GM23338 (cell line): ENCODE data around the gene EPS8L1. TPM values are rescaled to one million over a fixed set of nuclear protein-coding genes. Genes with fewer than 3 reads are reported as not detected.

Experiments used
- ATAC-seq: fragments of 200-7000 bp; cut with Tn5 transposase; 3 replicates; pipeline ENCODE4 v1.9.1; 2020
- DNase-seq: peaks from one replicate; pipeline ENCODE4 v3.0.0-alpha.2; 2015; ENCODE audit warnings: low spot score
- H2AFZ ChIP-seq: fragments of 200-600 bp; sonication (generic); 2 replicates; pipeline ENCODE4 v1.8.0; 2016; ENCODE audit warnings: antibody characterized with exemption, mild to moderate bottlenecking, moderate library complexity
- H3F3A ChIP-seq: fragments of 200-600 bp; sonication (generic); replicated peaks from 2 replicates; pipeline ENCODE4 v1.8.0; 2017; ENCODE audit warnings: antibody characterized with exemption, mixed run types, low read depth
- H3K27ac ChIP-seq: fragments of 200-600 bp; sonication (generic); 2 replicates; pipeline ENCODE4 v1.6.1; 2016; ENCODE audit warnings: low read depth
- H3K27me3 ChIP-seq: fragments of 200-600 bp; sonication (generic); 2 replicates; pipeline ENCODE4 v1.8.0; 2016; ENCODE audit warnings: mild to moderate bottlenecking, mixed run types, moderate library complexity; ENCODE audit not compliant: insufficient read depth
- H3K36me3 ChIP-seq: fragments of 200-600 bp; sonication (generic); 2 replicates; pipeline ENCODE4 v1.8.0; 2016; ENCODE audit warnings: mild to moderate bottlenecking; ENCODE audit not compliant: insufficient read depth
- H3K4me1 ChIP-seq: fragments of 200-600 bp; sonication (generic); 2 replicates; pipeline ENCODE4 v1.8.0; 2016; ENCODE audit warnings: mild to moderate bottlenecking, moderate library complexity; ENCODE audit not compliant: insufficient read depth
- H3K4me2 ChIP-seq: fragments of 200-600 bp; sonication (generic); 2 replicates; pipeline ENCODE4 v1.7.1; 2017; ENCODE audit warnings: mixed run types
- H3K4me3 ChIP-seq: fragments of 200-600 bp; sonication (generic); 2 replicates; pipeline ENCODE4 v1.6.1; 2016; ENCODE audit warnings: mixed run types
- H3K79me2 ChIP-seq: fragments of 200-600 bp; sonication (generic); replicated peaks from 2 replicates; pipeline ENCODE4 v1.8.0; 2017; ENCODE audit warnings: mild to moderate bottlenecking; ENCODE audit not compliant: insufficient read depth
- H3K9me2 ChIP-seq: fragments of 200-600 bp; sonication (generic); 2 replicates; pipeline ENCODE4 v1.8.0; 2017; ENCODE audit not compliant: insufficient read depth
- H4K20me1 ChIP-seq: fragments of 200-600 bp; sonication (generic); replicated peaks from 2 replicates; pipeline ENCODE4 v1.8.0; 2017; ENCODE audit warnings: mild to moderate bottlenecking; ENCODE audit not compliant: insufficient read depth
- H3K27ac Mint-ChIP-seq: 2 replicates; pipeline ENCODE4 v1.8.0; 2020; ENCODE audit warnings: inconsistent platforms, mild to moderate bottlenecking, moderate library complexity, mixed read lengths
- H3K27me3 Mint-ChIP-seq: 3 replicates; pipeline ENCODE4 v1.8.0; 2022; ENCODE audit warnings: low read depth, mild to moderate bottlenecking, moderate library complexity, mixed read lengths, inconsistent platforms; ENCODE audit not compliant: insufficient read depth, poor library complexity
- H3K36me3 Mint-ChIP-seq: 3 replicates; pipeline ENCODE4 v1.8.0; 2021; ENCODE audit warnings: low read depth, mild to moderate bottlenecking, inconsistent platforms, moderate library complexity, mixed read lengths
- H3K4me1 Mint-ChIP-seq: 3 replicates; pipeline ENCODE4 v1.8.0; 2020; ENCODE audit warnings: mild to moderate bottlenecking, inconsistent platforms, mixed read lengths
- H3K4me3 Mint-ChIP-seq: 3 replicates; pipeline ENCODE4 v1.8.0; 2021; ENCODE audit warnings: moderate library complexity, mild to moderate bottlenecking, inconsistent platforms, mixed read lengths
- H3K9me3 Mint-ChIP-seq: 3 replicates; pipeline ENCODE4 v1.8.0; 2020; ENCODE audit warnings: moderate library complexity, mild to moderate bottlenecking, inconsistent platforms, mixed read lengths
- EZH2 ChIP-seq: fragments of 200-600 bp; sonication (generic); IDR thresholded peaks from one replicate; pipeline ENCODE4 v1.8.0; 2017; ENCODE audit warnings: antibody characterized with exemption, mild to moderate bottlenecking, low read depth; ENCODE audit not compliant: unreplicated experiment
- POLR2AphosphoS5 ChIP-seq: IDR thresholded peaks from 2 replicates; pipeline ENCODE4 v1.6.1; 2016; ENCODE audit warnings: antibody characterized with exemption, low read depth
- polyA plus RNA-seq: library from polyadenylated mRNA; unstranded; fragments of >200 nt; fragmentation: Nextera tagmentation; extraction: Ambion mirVana; gene quantifications from 2 replicates; pipeline ENCODE4 v1.2.1, GENCODE V29; 2016
- total RNA-seq: library from RNA; depleted of rRNA; stranded (reverse); fragments of >200 nt; shearing (Covaris generic); gene quantifications from 2 replicates; pipeline ENCODE4 v1.2.3, GENCODE V29; 2014
- TF ChIP-seq, protein P1 (sequence below), 2 experiments: fragments of 200-600 bp in 1 of 2; sonication (generic) in 1 of 2; conservative IDR thresholded peaks; 2 replicates each; pipeline versions ENCODE4 v1.5.1 to v1.6.1; 2016 to 2017; ENCODE audit warnings: antibody characterized with exemption in 2 of 2, low read depth in 2 of 2, mild to moderate bottlenecking in 2 of 2, moderate library complexity in 1 of 2
- TF ChIP-seq, protein P2 (sequence below): IDR thresholded peaks from one replicate; pipeline ENCODE4 v1.6.1; 2018; ENCODE audit warnings: antibody characterized with exemption; ENCODE audit not compliant: unreplicated experiment
- TF ChIP-seq, protein P3 (sequence below): IDR thresholded peaks from 2 replicates; pipeline ENCODE4 v1.6.1; 2016; ENCODE audit warnings: antibody characterized with exemption
- TF ChIP-seq, protein P4 (sequence below): fragments of 250-450 bp; sonication (Bioruptor Pico); IDR thresholded peaks from 2 replicates; pipeline ENCODE4 v1.5.0; 2020; ENCODE audit warnings: mild to moderate bottlenecking, moderate library complexity

Gene EPS8L1
- total and polyA plus RNA-seq, 2 experiments from 2014 or later: 47.5 to 51.2 TPM

DNA sequence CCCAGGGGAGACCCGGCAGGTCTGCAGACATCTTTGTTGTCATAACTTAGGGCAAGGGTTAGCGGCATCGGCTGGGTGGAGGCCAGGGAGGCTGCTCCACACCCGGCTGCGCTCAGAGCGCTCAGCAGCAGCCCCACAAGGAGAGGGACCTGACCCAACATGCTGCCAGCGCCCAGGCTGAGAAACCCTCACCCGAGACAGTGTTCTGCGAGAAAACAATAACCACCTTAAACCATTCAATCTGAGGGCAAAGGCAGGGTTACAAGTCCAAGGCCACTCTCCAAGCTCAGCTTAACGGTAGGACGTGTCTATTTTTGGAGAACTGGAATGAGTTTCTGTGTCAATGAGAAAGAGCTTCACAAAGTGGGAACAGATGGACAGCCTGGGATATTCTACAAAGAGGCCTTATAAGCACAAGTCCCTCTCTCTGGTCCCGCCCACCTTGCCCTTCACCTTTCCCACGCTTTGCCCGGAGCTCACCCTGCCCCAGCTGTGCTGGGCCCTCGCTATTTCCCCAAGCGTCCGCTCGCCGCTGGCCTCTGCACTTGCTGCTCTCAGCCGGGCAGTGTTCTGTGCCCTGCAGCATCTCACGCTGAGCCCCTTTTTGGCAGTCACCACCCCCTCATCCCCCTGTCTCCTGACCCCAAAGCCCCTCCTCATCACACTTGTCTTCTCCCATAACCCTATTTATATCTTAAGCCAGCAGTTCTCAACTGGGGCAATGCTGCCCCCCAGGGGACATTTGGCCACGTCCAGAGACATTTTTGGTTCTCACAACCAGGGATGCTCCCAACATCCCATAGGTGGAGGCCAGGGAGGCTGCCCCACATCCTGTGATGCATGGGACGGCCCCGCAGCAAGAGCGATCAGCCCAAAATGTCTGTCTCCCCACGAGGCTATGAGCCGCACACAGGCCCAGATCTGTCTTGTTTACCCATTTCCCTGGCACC is 24.2 kb downstream of the EPS8L1 start:
- Histone ChIP-seq H3K27me3 (no peaks in the 10 kb centered on the region), H4K20me1 (peaks cover 4% of the 10 kb centered on the region; the same call in 1 of the 2 replicates), H3K4me1 (peaks cover 7% of the 10 kb centered on the region), H3K36me3 (peaks cover 4% of the 10 kb centered on the region), H3K9me2 (no peaks in the 10 kb centered on the region), H3K4me3 (no peak overlapping the region), H3F3A (peaks cover under 1% of the 10 kb centered on the region; the same call in 1 of the 2 replicates), H3K4me2 (no peak overlapping the region), H3K79me2 (no peaks in the 10 kb centered on the region), H3K27ac (0 out of 2 replicates have a peak overlapping the region, but pooled peaks have one; percentile 55), H2AFZ (no peak overlapping the region)
- Mint-ChIP-seq H3K27ac (no peak overlapping the region), H3K4me3 (no peak overlapping the region), H3K27me3 (peaks cover 12% of the 10 kb centered on the region), H3K9me3 (no peaks in the 10 kb centered on the region; the same call in 2 of the 3 replicates), H3K36me3 (peaks cover 16% of the 10 kb centered on the region), H3K4me1 (peaks cover 15% of the 10 kb centered on the region)
- ATAC-seq: peak; percentile 49
- TF ChIP-seq, protein P1, sequence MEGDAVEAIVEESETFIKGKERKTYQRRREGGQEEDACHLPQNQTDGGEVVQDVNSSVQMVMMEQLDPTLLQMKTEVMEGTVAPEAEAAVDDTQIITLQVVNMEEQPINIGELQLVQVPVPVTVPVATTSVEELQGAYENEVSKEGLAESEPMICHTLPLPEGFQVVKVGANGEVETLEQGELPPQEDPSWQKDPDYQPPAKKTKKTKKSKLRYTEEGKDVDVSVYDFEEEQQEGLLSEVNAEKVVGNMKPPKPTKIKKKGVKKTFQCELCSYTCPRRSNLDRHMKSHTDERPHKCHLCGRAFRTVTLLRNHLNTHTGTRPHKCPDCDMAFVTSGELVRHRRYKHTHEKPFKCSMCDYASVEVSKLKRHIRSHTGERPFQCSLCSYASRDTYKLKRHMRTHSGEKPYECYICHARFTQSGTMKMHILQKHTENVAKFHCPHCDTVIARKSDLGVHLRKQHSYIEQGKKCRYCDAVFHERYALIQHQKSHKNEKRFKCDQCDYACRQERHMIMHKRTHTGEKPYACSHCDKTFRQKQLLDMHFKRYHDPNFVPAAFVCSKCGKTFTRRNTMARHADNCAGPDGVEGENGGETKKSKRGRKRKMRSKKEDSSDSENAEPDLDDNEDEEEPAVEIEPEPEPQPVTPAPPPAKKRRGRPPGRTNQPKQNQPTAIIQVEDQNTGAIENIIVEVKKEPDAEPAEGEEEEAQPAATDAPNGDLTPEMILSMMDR (conservative IDR thresholded peaks at IDR 0.05; ENCODE audit: low read depth in 2 of 2): peak; percentile 69 to 70
- TF ChIP-seq, protein P2, sequence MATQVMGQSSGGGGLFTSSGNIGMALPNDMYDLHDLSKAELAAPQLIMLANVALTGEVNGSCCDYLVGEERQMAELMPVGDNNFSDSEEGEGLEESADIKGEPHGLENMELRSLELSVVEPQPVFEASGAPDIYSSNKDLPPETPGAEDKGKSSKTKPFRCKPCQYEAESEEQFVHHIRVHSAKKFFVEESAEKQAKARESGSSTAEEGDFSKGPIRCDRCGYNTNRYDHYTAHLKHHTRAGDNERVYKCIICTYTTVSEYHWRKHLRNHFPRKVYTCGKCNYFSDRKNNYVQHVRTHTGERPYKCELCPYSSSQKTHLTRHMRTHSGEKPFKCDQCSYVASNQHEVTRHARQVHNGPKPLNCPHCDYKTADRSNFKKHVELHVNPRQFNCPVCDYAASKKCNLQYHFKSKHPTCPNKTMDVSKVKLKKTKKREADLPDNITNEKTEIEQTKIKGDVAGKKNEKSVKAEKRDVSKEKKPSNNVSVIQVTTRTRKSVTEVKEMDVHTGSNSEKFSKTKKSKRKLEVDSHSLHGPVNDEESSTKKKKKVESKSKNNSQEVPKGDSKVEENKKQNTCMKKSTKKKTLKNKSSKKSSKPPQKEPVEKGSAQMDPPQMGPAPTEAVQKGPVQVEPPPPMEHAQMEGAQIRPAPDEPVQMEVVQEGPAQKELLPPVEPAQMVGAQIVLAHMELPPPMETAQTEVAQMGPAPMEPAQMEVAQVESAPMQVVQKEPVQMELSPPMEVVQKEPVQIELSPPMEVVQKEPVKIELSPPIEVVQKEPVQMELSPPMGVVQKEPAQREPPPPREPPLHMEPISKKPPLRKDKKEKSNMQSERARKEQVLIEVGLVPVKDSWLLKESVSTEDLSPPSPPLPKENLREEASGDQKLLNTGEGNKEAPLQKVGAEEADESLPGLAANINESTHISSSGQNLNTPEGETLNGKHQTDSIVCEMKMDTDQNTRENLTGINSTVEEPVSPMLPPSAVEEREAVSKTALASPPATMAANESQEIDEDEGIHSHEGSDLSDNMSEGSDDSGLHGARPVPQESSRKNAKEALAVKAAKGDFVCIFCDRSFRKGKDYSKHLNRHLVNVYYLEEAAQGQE: no peak
- TF ChIP-seq POLR2AphosphoS5: no peak
- TF ChIP-seq, protein P3, sequence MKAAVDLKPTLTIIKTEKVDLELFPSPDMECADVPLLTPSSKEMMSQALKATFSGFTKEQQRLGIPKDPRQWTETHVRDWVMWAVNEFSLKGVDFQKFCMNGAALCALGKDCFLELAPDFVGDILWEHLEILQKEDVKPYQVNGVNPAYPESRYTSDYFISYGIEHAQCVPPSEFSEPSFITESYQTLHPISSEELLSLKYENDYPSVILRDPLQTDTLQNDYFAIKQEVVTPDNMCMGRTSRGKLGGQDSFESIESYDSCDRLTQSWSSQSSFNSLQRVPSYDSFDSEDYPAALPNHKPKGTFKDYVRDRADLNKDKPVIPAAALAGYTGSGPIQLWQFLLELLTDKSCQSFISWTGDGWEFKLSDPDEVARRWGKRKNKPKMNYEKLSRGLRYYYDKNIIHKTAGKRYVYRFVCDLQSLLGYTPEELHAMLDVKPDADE: 0 out of 2 replicates have a peak, but pooled peaks have one; percentile 19
- TF ChIP-seq EZH2: no peak
- TF ChIP-seq, protein P4, sequence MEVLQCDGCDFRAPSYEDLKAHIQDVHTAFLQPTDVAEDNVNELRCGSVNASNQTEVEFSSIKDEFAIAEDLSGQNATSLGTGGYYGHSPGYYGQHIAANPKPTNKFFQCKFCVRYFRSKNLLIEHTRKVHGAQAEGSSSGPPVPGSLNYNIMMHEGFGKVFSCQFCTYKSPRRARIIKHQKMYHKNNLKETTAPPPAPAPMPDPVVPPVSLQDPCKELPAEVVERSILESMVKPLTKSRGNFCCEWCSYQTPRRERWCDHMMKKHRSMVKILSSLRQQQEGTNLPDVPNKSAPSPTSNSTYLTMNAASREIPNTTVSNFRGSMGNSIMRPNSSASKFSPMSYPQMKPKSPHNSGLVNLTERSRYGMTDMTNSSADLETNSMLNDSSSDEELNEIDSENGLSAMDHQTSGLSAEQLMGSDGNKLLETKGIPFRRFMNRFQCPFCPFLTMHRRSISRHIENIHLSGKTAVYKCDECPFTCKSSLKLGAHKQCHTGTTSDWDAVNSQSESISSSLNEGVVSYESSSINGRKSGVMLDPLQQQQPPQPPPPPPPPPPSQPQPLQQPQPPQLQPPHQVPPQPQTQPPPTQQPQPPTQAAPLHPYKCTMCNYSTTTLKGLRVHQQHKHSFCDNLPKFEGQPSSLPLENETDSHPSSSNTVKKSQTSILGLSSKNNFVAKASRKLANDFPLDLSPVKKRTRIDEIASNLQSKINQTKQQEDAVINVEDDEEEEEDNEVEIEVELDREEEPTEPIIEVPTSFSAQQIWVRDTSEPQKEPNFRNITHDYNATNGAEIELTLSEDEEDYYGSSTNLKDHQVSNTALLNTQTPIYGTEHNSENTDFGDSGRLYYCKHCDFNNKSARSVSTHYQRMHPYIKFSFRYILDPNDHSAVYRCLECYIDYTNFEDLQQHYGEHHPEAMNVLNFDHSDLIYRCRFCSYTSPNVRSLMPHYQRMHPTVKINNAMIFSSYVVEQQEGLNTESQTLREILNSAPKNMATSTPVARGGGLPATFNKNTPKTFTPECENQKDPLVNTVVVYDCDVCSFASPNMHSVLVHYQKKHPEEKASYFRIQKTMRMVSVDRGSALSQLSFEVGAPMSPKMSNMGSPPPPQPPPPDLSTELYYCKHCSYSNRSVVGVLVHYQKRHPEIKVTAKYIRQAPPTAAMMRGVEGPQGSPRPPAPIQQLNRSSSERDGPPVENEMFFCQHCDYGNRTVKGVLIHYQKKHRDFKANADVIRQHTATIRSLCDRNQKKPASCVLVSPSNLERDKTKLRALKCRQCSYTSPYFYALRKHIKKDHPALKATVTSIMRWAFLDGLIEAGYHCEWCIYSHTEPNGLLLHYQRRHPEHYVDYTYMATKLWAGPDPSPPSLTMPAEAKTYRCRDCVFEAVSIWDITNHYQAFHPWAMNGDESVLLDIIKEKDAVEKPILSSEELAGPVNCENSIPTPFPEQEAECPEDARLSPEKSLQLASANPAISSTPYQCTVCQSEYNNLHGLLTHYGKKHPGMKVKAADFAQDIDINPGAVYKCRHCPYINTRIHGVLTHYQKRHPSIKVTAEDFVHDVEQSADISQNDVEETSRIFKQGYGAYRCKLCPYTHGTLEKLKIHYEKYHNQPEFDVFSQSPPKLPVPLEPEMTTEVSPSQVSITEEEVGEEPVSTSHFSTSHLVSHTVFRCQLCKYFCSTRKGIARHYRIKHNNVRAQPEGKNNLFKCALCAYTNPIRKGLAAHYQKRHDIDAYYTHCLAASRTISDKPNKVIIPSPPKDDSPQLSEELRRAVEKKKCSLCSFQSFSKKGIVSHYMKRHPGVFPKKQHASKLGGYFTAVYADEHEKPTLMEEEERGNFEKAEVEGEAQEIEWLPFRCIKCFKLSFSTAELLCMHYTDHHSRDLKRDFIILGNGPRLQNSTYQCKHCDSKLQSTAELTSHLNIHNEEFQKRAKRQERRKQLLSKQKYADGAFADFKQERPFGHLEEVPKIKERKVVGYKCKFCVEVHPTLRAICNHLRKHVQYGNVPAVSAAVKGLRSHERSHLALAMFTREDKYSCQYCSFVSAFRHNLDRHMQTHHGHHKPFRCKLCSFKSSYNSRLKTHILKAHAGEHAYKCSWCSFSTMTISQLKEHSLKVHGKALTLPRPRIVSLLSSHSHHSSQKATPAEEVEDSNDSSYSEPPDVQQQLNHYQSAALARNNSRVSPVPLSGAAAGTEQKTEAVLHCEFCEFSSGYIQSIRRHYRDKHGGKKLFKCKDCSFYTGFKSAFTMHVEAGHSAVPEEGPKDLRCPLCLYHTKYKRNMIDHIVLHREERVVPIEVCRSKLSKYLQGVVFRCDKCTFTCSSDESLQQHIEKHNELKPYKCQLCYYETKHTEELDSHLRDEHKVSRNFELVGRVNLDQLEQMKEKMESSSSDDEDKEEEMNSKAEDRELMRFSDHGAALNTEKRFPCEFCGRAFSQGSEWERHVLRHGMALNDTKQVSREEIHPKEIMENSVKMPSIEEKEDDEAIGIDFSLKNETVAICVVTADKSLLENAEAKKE (CRISPR knock-in tag): no peak
- DNase-seq: peak; percentile 79
